ENCODE results near the gene ARNT2.

Gene ARNT2

DNA sequence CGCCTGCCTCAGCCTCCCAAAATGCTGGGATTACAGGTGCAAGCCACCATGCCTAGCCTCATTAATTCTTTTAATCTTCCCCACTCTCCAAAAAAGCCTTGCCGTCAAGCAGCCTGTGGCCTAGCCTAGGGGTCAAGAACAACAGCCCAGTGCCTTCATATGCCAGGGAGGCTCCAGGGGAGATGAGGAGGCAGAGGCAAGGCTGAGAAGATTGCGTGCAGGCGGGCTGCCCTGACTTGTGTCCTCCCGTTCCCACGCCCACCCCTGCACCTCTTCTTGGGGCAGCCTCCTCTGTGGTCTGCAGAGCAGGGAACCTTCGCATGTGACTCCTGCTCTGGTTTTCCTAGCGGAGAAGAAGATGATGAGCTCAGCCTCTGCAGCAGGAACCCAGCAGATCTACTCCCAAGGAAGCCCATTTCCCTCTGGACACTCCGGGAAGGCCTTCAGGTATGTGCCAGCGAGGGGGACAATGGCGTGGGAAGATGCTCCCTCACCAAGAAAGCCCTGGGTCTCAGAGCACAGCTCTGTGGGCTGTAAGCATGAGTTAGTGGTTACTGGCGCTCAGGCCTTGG lies 172.4 kb downstream of the ARNT2 start:
- DNase-seq (ENCODE audit: low read depth in 2 of 2) = no peak

DNA sequence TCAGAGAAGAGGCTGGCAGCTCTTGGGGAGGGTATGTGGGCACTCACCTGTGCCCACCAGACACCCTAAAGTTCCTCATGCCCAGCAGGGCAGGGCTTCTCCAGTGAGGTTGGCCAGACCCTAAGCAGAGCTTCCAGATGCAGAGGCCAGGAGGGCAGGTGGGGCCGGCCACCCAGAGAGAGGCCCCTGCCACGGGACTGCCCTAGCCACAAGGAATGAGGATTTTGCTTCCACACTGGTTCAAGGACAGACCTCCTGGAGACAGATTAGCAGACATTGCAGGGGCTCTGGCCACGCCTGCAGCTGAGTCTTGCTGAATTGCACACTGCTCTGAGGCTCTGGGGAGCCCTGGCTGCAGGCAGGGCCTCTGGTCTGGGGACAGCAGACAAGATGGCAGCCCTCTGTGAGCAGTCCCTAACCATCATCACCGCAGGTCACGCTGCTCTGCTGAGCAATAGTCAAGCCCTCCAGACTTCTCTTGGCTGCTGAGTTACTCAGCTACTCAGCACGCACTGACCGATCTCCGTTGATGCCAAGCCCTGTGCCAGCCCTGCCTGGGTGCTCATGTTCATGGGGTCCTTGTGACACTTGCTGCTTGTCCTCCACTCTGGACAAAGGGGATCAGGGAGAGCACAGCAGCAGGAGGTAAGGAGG lies 173.5 kb downstream of the ARNT2 start:
- DNase-seq (ENCODE audit: low read depth in 2 of 2) = no peak

DNA sequence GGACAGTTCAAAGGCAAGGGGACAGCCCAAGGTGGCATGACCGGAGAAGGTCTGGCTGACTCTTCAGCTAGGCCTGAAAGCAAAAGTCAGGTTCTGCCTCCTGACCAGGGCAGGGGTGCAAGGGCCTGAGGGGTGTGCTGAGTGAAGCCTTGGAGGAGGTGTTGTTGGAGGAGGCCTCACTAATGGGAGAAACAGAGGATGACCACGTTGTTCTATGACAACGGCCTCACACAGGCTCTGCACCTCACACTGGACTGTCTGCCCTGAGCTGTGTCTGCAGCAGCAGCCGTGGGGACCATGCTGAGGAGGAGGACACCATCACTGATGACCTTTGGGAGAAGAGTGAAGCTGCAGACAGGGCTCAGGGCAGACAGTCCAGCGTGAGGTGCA lies 174.0 kb downstream of the ARNT2 start:
- DNase-seq (ENCODE audit: low read depth in 2 of 2) = no peak

DNA sequence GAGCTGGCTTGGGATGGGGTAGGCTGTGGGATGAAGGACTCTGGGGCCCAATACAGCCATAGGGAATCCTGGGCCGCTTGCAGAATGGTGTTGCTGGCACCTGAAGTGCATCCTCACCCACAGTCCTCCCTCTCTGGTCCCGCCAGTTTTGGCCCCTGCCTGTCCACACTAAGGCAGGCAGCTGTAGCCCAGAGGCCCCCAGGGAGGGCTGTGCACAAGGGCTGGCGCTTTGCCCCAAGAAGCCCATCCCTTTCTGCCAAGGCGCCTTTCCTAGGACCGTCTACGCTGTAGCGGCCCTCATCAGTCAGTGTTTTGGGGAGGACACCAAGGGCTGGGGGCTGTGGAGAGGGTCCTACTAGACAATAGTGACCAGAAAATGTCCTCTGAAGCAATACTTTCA lies 174.7 kb downstream of the ARNT2 start:
- DNase-seq (ENCODE audit: low read depth in 2 of 2) = no peak

DNA sequence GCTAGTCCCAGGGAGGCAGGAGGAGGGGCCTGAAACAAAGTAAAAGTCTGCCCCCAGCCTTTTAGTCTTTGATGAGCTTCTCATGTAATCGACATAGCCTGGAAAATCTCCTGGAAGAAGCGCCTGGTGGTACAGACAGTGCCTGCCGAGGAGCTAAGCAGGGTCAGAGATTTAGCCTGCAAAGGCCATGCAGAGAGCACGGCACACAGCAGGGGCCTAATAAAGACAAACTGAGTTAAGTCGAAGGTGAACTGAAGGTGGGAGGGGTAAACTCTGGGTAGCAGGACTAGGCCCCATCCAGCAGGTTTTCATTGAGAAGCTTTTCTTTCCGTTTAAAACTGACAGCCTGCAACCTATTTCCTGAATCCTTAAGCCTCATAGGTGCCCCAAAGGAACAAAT lies 175.4 kb downstream of the ARNT2 start:
- no peak for DNase-seq (ENCODE audit: low read depth in 2 of 2)

DNA sequence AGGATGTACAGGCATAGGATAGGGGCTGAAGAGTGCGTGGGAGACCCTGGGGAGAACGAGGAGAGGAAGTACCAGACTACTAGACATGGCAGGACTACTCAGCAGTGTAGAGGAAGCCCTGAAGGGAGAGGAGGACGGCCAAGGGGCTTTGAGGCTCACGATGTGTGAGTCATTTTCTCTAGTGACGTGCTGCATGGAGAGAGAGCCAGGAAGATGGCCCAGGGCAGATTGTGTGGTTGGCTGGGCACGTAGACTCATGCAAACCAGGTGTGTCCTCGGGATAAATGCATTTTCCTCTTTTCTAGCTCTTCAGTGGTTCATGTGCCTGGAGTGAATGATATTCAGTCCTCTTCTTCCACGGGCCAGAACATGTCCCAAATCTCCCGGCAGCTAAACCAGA lies 175.9 kb downstream of the ARNT2 start:
- no peak for DNase-seq (ENCODE audit: low read depth in 2 of 2)

DNA sequence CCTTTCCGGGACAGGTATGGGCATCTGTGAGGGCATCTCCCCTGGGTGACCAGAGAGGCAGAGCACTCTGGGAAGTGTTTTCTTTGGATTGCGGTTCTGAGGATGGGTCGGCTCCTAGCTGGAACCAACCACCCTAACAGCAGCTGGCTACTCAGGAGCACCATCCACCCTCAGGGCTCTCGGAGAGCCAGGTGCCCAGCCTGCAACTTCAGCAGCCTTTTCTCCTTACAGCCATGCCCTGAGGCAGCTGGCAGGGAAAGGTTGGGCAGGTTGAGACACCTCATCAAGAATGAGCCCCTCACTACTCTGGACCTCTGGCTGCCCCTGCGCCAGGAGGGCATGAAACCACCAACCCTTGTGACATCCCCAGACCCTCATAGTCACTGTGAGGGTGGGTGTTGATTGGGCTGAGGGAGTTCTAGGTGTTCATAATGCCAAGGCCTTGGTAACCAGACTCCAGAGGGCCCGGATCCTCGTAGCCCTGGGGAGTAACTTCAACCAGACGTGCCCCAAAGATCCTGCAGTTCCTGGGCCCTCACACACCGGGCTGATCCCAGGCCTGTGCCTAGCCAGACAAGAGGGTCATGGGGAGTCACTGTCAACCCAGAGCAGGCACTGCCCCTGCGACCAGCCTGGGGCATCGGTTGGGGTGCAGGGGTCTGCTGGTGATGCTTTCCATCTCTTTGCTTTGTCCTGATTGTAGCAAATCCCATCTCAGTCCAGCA lies 176.5 kb downstream of the ARNT2 start:
- no peak for DNase-seq (ENCODE audit: low read depth in 2 of 2)

DNA sequence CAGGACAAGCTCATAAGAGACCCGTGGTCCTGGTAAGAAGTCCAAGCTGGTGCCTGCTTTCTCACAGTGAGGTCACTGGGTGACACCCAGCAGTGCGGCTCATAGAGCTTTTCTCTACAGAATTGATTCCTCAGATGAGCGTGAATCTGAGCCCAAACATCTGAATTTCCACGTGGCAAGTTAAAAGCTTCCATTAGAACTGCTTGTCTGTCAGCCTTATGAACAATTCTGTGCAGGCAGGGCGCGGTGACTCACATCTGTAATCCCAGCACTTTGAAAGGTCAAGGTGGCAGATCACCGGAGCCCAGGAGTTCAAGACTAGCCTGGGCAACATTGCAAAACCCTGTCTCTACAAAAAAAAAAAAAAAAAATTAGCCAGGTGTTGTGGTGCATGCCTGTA lies 177.8 kb downstream of the ARNT2 start:
- no peak for DNase-seq (ENCODE audit: low read depth in 2 of 2)

DNA sequence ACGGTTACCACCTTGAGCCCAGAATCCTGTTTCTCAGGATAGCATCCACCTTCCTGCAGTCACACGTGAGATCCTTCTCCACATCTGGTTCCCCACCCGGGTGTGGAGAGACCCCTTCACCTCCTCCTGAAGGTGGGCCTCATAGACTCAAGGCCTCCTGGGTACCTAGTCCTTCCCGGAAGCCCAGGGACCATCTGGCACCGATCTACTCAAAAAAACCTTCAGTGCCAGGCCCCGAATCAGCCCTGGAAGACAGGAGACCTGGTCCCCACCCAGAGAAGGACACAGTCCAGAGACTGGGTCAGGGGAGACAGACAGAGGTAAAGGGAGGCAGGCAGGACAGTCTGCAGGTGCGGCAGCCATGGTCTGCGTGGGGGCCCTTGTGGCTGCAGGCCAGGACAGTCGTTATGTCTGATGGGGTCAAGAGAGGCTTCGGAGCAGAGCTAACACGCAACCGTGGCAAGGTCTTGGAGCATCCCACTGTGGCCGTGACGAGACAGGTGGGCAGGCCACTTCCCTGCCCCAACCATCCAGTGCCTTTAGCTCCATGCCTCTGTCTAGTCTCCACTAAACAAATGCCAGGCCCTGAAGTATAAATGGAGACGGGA lies 178.7 kb downstream of the ARNT2 start:
- DNase-seq (ENCODE audit: low read depth in 2 of 2) = no peak

DNA sequence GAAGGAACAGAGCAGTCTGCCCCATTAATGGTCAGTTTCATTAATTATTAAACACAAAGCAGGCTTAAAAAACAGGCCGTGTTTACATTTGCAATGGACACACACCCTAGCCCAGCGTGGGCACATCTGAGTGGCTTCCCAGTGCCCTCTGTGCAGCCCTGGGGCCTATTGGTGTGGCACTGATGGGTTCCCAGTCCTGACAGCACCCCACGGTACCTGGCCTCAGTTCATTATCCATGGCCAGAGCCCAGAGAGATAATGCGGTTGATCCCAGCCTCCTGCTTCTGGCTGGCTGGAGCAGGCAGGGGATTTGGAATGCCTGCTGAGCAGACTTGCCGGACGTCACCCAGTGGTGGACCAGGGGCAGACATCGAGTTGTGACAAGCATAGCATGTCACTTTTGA lies 180.4 kb downstream of the ARNT2 start:
- no peak for DNase-seq (ENCODE audit: low read depth in 2 of 2)

DNA sequence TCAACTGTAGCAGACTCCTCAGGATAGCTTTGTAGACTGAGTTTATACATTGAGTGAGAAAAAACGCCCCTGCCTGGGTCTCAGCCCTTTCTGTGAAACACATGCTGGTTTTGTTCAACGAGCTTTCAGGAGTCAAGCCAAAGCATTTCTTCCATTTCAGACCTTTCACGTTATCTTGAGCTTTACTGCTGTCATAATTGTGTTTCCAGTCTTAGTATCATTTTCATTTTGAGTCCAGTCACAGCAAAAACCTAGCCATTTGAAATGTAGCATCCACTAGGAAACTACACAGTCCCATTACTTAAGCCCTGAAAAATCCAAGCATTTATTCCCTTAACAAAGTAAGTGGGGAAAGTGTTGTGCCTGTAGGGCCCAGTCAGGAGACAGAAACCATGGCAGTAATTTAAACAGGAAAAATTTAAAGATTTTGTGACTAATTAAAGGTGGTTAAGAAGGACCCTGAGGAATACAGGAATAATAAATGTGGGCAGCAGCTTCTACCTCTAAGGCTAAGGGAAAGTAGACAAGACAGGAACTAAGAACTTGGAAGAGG lies 180.9 kb downstream of the ARNT2 start:
- no peak for DNase-seq (ENCODE audit: low read depth in 2 of 2)

DNA sequence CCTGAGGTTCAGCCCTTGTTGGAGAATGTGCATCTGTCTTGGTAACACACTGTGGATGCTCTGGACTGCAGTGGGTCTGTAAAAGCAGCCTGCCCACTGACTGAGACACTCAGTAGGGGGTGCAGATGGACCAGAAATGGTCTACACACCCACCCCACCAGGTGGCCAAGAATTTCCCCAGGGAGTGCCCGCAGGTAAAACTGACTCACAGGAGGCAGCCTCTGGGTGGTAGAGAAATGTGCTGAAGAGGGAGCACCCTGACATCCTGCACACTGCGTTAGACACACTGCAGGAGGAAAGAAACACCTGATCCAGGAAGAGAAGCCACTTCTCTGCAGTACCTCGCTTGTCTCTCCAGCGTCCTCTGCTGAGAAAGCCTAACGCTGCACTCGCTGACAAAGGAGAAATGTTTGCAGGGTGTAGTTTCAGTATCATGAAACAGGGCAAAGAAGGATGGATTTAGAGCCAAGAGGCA lies 181.4 kb downstream of the ARNT2 start:
- no peak for DNase-seq (ENCODE audit: low read depth in 2 of 2)

DNA sequence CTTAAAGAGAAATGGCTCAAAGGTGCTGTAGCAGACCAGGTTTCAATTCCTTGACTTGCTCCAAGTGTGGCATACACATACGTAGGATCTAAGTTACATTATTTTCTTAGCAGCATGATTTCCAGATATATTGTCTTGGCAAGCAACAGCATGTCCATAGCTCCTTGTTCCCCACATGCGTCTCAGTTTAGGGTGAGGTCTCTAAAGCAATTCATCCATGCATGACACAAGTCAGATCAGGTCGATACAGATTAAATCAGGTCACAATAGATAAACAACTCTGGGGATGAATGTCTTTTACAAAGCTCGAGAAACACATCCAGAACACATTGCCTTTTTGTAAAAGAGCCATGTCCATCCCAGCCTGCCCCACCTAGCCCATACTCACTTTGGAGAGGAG lies 182.0 kb downstream of the ARNT2 start:
- no peak for DNase-seq (ENCODE audit: low read depth in 2 of 2)

DNA sequence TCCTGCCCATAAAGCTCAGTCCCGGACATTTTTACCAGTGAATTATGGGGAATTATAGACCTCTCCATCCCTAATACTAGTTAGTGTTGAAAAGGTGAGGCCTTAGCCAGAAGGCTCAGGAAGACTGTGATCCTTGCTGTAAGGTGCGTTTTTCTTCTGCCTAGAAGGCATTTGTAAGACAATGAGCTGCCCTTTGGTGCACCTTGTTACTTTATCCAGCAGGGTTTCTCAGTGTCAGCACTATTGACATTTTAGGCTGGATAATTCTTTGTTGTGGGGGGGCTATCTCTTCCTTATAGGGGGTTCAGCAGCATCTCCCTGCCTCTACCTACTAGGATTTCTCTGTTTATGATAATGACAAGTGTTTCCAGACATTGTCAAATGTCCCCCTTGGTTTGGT lies 182.8 kb downstream of the ARNT2 start:
- no peak for DNase-seq (ENCODE audit: low read depth in 2 of 2)

DNA sequence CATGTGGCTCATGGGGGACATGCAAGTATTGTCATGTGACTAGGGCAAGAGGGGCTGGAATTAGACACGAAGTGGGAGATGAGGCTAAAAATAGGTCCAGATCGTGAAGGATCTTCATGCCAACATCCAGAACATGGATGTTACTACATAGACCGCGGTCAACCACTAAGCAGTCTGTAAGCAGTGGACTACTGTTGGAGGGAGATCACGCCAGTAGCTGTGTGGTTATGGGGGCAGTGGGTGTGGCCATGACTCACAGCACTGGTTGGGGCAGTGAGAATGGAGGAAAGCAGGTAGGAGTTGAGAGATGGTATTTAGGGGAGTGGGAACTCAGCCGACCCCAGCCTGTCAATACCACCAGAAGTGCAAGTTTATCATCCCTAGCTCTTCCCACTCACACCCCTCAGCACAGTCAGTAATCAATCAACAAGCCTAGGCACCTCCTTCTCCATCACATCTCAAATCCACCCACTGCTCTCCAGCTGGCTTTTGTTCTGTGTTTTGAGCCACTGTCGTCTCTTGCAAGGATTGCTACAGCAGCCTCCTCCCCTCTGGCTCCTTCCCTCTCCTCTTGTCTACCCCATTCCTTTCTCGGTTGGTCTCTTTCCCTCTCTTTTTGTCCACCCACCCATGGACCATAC lies 183.8 kb downstream of the ARNT2 start:
- no peak for DNase-seq (ENCODE audit: low read depth in 2 of 2)

DNA sequence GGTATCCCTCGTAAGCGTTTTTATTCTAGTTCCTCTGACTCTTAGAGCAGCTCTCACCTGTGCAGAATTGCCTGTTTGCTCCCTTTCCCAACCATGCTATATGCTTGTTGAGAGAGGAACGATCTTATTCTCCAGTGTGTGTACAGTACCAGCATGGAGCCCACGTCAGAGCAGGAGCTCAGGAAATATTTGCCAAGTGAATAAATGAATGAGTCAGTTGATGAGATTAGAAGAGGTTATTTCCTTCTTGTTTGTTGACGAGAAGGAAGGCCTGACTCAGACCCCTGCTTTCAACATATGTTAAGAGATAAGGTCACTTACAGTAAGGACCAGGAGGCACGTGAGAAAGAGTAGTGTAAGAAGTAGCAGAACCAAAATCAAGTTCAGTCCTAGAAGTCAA lies 184.6 kb downstream of the ARNT2 start:
- no peak for DNase-seq (ENCODE audit: low read depth in 2 of 2)

DNA sequence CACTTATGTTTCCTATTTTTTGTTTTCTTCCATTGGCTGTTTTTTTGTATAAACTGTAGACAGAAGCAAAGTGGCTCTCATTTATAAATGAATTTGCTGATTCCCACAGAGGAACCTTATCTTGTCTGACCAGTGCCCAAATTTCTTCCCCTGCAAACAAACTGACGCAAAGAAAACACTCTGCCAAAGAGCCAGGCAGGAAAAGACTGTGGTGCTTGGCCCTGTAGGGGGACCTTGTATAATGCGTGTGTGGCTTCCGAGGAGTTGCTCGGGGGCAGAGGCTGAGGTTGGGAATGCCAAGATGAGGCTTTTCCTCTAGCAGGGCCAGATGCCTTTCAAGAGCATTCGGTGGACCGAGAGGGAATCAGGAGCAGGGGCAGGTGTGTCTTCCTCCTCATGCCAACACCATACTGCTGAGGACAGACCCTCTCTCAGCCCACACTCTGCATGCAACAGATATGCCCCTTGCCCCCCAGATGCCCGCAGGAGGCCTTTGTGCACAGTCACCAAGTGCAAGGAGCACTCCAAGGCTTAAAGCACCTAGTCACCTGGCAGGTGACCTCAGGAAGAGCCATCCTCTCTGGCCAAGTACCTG lies 186.7 kb downstream of the ARNT2 start:
- no peak for DNase-seq (ENCODE audit: low read depth in 2 of 2)

DNA sequence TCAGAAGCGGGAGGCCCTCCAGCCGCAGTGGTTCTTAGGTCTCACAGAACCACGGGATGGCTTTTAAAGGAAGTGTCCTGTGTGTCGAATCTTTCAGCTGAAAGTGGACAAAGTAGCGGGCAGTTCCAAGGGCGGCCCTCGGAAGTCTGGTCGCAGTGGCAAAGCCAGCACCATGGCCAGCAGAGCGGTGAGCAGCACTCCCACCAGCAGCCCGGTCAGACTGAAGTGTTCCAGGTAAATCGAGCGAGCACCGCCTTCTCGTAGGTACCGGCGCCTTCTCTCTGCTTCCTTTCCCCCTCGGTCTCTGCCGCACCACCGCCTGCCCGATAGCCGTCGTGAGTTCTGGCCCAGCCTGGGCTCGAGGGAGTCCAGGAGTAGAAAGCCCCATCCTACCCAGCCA lies 187.3 kb downstream of the ARNT2 start:
- DNase-seq (ENCODE audit: low read depth in 2 of 2) = no peak

DNA sequence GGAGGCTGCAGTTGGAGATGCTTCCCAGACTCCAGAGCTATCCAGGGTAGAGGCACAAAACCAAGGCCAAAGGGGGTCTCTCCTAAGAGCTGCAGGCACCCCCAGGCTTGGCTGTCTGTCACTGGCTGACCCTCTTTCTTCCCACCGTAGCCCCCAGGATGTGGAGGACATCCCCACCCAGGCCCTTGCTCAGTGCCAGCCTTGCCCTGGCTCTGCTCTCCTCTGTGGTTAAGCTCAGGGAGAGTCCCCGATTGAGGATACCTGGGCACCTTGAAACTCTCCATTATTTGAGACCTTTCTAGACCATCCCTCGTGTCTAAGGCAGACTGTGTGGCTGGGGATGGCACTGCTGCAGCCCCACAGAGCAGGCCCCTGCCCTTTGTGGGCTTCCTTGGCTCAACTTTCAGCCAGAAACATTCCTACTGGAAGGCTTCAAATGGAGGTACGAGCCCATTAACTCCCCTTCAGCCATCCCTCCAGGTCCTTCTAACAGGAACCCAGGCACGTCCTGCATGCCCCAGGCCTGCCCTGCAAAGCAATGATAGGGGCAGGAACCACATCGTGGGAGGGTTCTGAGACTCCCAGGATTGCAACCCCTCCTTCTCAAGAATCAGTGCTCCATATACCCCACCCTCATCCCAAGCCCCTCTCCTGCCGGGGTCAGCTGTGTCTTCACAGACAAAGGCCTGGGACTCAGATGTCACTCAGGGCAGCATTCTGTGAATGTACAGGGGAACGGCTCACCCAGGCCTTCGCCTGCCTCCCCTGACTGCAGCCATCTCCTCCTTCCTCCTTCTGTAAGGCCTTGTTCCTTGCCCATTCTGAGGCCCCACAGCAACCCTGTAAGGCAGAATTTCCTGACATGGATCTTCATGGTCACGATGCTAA lies 188.0 kb downstream of the ARNT2 start:
- DNase-seq (ENCODE audit: low read depth in 2 of 2) = no peak

DNA sequence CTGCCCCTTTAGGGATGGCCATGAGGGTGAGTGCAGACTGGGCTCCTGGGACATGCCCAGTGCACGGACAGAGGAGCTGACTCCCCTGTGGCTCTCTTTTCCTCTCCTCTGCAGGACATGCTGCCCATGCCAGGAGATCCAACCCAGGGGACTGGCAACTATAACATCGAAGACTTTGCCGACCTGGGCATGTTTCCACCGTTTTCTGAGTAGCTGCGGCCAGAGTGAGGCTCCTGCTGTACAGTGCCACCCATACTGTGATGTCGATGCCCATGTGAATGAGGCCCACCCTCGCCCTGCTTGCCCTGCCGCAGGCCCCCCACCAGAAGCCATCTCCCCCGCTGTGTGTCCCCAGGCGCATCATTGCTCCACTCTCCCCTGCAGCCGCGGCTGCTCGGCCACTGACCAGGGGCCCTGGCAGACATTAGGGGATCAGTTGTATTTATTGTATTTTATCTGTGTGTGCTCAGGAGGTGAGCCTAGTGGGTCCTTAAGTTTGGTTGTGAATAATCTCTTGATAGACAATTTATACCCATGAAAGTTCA lies 189.4 kb downstream of the ARNT2 start:
- no peak for DNase-seq (ENCODE audit: low read depth in 2 of 2)

Measured in activated CD4-positive, alpha-beta T cell treated with anti-CD3 and anti-CD28 coated beads for 24 hours (primary cell).